WTC11 (cell line): ENCODE data around the gene CLIC5.

Source experiments
- RELA ChIP-seq: sonication (generic); formaldehyde crosslinking; IDR thresholded peaks from 2 replicates; pipeline ENCODE4 v1.8.1; 2022; ENCODE audit warnings: missing genetic modification reagents, mild to moderate bottlenecking, borderline replicate concordance
- TF ChIP-seq, protein P1 (sequence below): fragments of 200-600 bp; IDR thresholded peaks from 2 replicates; pipeline ENCODE4 v1.8.0; 2022; ENCODE audit warnings: antibody characterized with exemption
- TF ChIP-seq, protein P2 (sequence below): sonication (generic); formaldehyde crosslinking; IDR thresholded peaks from 2 replicates; pipeline ENCODE4 v1.8.1; 2023; ENCODE audit warnings: mild to moderate bottlenecking, missing genetic modification reagents
- TF ChIP-seq, protein P3 (sequence below): sonication (generic); formaldehyde crosslinking; IDR thresholded peaks from 2 replicates; pipeline ENCODE4 v1.8.0; 2022; ENCODE audit warnings: mild to moderate bottlenecking, missing genetic modification reagents
- TF ChIP-seq, protein P4 (sequence below): sonication (generic); formaldehyde crosslinking; IDR thresholded peaks from 2 replicates; pipeline ENCODE4 v1.8.1; 2022; ENCODE audit warnings: mild to moderate bottlenecking, moderate library complexity, missing genetic modification reagents
- TF ChIP-seq, protein P5 (sequence below): sonication (generic); formaldehyde crosslinking; IDR thresholded peaks from 2 replicates; pipeline ENCODE4 v1.8.1; 2022; ENCODE audit warnings: missing genetic modification reagents, borderline replicate concordance

DNA sequence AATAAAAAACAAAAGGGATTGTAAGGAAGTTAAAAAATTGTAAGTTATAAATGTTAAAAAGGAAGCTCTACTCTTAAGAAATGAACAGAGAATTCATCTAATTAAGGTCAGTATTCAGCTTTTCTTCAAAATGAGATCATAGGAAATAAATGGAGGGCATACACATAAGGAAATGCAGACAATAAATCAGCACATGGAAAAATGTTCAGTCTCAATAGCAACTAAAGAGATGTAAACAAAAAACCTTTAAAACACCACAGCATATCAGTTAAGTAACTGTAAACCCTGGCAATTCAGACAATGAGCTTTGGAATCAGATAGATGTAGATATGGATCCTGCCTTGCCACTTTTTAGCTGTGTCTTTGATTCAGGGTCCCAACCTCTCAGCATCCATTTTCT lies 24.0 kb upstream of the CLIC5 start:
- TF ChIP-seq, protein P1, sequence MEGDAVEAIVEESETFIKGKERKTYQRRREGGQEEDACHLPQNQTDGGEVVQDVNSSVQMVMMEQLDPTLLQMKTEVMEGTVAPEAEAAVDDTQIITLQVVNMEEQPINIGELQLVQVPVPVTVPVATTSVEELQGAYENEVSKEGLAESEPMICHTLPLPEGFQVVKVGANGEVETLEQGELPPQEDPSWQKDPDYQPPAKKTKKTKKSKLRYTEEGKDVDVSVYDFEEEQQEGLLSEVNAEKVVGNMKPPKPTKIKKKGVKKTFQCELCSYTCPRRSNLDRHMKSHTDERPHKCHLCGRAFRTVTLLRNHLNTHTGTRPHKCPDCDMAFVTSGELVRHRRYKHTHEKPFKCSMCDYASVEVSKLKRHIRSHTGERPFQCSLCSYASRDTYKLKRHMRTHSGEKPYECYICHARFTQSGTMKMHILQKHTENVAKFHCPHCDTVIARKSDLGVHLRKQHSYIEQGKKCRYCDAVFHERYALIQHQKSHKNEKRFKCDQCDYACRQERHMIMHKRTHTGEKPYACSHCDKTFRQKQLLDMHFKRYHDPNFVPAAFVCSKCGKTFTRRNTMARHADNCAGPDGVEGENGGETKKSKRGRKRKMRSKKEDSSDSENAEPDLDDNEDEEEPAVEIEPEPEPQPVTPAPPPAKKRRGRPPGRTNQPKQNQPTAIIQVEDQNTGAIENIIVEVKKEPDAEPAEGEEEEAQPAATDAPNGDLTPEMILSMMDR: no peak
- TF ChIP-seq RELA (CRISPR knock-in tag): no peak
- TF ChIP-seq, protein P2, sequence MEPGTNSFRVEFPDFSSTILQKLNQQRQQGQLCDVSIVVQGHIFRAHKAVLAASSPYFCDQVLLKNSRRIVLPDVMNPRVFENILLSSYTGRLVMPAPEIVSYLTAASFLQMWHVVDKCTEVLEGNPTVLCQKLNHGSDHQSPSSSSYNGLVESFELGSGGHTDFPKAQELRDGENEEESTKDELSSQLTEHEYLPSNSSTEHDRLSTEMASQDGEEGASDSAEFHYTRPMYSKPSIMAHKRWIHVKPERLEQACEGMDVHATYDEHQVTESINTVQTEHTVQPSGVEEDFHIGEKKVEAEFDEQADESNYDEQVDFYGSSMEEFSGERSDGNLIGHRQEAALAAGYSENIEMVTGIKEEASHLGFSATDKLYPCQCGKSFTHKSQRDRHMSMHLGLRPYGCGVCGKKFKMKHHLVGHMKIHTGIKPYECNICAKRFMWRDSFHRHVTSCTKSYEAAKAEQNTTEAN (CRISPR knock-in tag): no peak
- TF ChIP-seq, protein P3, sequence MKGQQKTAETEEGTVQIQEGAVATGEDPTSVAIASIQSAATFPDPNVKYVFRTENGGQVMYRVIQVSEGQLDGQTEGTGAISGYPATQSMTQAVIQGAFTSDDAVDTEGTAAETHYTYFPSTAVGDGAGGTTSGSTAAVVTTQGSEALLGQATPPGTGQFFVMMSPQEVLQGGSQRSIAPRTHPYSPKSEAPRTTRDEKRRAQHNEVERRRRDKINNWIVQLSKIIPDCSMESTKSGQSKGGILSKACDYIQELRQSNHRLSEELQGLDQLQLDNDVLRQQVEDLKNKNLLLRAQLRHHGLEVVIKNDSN (CRISPR knock-in tag): no peak
- TF ChIP-seq, protein P4, sequence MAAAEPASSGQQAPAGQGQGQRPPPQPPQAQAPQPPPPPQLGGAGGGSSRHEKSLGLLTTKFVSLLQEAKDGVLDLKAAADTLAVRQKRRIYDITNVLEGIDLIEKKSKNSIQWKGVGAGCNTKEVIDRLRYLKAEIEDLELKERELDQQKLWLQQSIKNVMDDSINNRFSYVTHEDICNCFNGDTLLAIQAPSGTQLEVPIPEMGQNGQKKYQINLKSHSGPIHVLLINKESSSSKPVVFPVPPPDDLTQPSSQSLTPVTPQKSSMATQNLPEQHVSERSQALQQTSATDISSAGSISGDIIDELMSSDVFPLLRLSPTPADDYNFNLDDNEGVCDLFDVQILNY (CRISPR knock-in tag): no peak
- TF ChIP-seq, protein P5, sequence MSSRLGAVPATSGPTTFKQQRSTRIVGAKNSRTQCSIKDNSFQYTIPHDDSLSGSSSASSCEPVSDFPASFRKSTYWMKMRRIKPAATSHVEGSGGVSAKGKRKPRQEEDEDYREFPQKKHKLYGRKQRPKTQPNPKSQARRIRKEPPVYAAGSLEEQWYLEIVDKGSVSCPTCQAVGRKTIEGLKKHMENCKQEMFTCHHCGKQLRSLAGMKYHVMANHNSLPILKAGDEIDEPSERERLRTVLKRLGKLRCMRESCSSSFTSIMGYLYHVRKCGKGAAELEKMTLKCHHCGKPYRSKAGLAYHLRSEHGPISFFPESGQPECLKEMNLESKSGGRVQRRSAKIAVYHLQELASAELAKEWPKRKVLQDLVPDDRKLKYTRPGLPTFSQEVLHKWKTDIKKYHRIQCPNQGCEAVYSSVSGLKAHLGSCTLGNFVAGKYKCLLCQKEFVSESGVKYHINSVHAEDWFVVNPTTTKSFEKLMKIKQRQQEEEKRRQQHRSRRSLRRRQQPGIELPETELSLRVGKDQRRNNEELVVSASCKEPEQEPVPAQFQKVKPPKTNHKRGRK (CRISPR knock-in tag): no peak
